ENCODE measurements around the gene RPL23.

DNA sequence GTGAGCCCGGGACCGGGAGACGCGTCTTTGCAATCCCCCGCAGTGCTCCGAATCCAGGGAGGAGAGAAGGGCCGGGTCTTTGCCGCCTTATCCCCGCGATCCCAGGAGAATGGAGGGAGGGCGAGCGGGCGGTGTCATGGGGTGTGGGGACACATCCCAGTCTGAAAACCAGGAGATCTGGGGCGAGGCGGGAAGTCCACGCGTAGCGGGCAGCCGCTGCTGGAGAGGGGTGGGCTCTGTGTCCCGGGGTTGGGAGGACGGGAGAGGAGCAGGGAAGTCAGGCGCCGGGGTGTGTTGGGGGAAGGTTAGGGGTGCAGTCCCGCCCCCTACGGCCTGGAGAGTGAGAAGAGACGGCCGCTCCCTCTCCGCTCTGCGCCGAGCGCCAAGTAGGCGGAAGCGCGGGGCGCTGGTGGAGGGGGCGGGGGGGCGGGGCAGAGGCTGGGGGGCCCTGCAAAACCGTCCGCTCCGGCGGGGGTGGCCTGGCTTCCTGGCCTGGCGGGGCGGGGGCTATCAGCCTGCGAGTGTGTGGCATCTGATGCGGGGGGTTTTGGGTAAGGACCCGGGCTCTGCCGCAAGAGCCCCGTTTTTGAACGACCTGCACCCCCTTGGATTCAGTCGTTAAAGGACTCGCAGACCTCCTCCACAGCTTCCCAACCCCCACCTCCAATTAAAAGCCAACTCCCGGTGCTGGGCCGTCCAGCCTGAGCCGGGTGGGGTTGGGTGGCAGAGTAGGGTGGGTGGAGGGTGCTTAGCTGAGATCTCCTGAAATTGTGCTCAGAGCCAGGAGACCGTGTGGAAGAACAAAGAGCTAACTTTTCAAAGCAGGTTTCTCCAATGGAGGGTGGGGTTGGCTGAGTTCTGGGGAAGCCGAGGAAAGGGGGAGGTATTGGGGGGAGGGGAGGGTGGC is 17.0 kb upstream of the RPL23 start:
- TF ChIP-seq CTCF (conservative IDR thresholded peaks at IDR 0.05; ENCODE audit: low read length) (no peak), EZH2phosphoT487 (IDR thresholded peaks at IDR 0.05; ENCODE audit: borderline replicate concordance, low read depth, low read length) (no peak)
